Activated CD4-positive, alpha-beta T cell treated with anti-CD3 and anti-CD28 coated beads, Interleukin-2, amount 50 U/mL, for 1 hour (primary cell): ENCODE data around the gene MAGI2.
"Not testable (repeated sequence)": the region's sequence is repeated elsewhere in the genome, so short reads cannot be mapped to it uniquely, and the experiment has no call there.

Source experiments
- DNase-seq: peaks from one replicate; pipeline ENCODE4 v3.0.0-alpha.2; 2020

MAGI2 gene

GRCh38 chr7:78383096-78383880, 1070.2 kb downstream of the MAGI2 start:
- no peak for DNase-seq

GRCh38 chr7:78379148-78379547, 1074.3 kb downstream of the MAGI2 start:
- DNase-seq: no peak

- DNase-seq: no peak
These were observed 1075.9 kb downstream of the MAGI2 start for GRCh38 chr7:78377532-78377931.

- no peak for DNase-seq
These were observed 1082.5 kb downstream of the MAGI2 start for GRCh38 chr7:78370936-78371335.

GRCh38 chr7:78368771-78369170, 1084.7 kb downstream of the MAGI2 start:
- no peak for DNase-seq

- no peak for DNase-seq
These were observed 1086.1 kb downstream of the MAGI2 start for GRCh38 chr7:78367280-78367773.

GRCh38 chr7:78363866-78364265, 1089.6 kb downstream of the MAGI2 start:
- DNase-seq: no peak

- no peak for DNase-seq
These were observed 1093.6 kb downstream of the MAGI2 start for GRCh38 chr7:78359836-78360235.

- no peak for DNase-seq
These were observed 1095.8 kb downstream of the MAGI2 start for GRCh38 chr7:78357709-78358108.

GRCh38 chr7:78355834-78356233, 1097.6 kb downstream of the MAGI2 start:
- no peak for DNase-seq

- no peak for DNase-seq
These were observed 1102.5 kb downstream of the MAGI2 start for GRCh38 chr7:78350926-78351325.

GRCh38 chr7:78350391-78350790, 1103.1 kb downstream of the MAGI2 start:
- DNase-seq: no peak

GRCh38 chr7:78346827-78347226, 1106.6 kb downstream of the MAGI2 start:
- DNase-seq: no peak

GRCh38 chr7:78345979-78346378, 1107.5 kb downstream of the MAGI2 start:
- DNase-seq: no peak

- DNase-seq: no peak
These were observed 1108.1 kb downstream of the MAGI2 start for GRCh38 chr7:78345293-78345911.

- no peak for DNase-seq
These were observed 1119.0 kb downstream of the MAGI2 start for GRCh38 chr7:78334426-78334825.

GRCh38 chr7:78333530-78334425, 1119.7 kb downstream of the MAGI2 start:
- no peak for DNase-seq

- no peak for DNase-seq
These were observed 1124.3 kb downstream of the MAGI2 start for GRCh38 chr7:78329001-78329655.

GRCh38 chr7:78327718-78328117, 1125.7 kb downstream of the MAGI2 start:
- no peak for DNase-seq

- DNase-seq: no peak
These were observed 1126.6 kb downstream of the MAGI2 start for GRCh38 chr7:78326876-78327275.

GRCh38 chr7:78326189-78326588, 1127.3 kb downstream of the MAGI2 start:
- no peak for DNase-seq

GRCh38 chr7:78323118-78323517, 1130.3 kb downstream of the MAGI2 start:
- no peak for DNase-seq

- DNase-seq: not testable (repeated sequence)
These were observed 1131.2 kb downstream of the MAGI2 start for GRCh38 chr7:78322231-78322630.
